ENCODE measurements around the gene KIR2DL1. TPM values are rescaled to one million over a fixed set of nuclear protein-coding genes. Genes with fewer than 3 reads are reported as not detected.

The KIR2DL1 gene
- total RNA-seq = not detected in 2 replicates

GRCh38 chr19:54769646-54770045 lies at the start of gene KIR2DL1:
Gene KIR2DL1 (plus strand): TSS chr19:54769793. CDS start chr19:54769851, 58 bp downstream.

GRCh38 chr19:54724142-54724541 lies 45.5 kb upstream of the KIR2DL1 start, which contains the start of gene KIR3DL3:
Gene KIR3DL3 (plus strand): TSS chr19:54724442. CDS start chr19:54724497, 55 bp downstream.

GRCh38 chr19:54738306-54738705 lies 31.3 kb upstream of the KIR2DL1 start, which contains the start of gene KIR2DL3:
Gene KIR2DL3 (plus strand): TSS chr19:54738513. CDS start chr19:54738546, 33 bp downstream.

GRCh38 chr19:54803410-54803809 lies 33.8 kb downstream of the KIR2DL1 start, which contains the start of gene KIR2DL4:
Gene KIR2DL4 (plus strand): TSS chr19:54803610. CDS start chr19:54803652, 42 bp downstream.

GRCh38 chr19:54816251-54816650 lies 46.7 kb downstream of the KIR2DL1 start, which contains the start of gene KIR3DL1:
Gene KIR3DL1 (plus strand): TSS chr19:54816468.

GRCh38 chr19:54832496-54832895 lies 62.9 kb downstream of the KIR2DL1 start, which contains the start of gene KIR2DS4:
Gene KIR2DS4 (plus strand): TSS chr19:54832676.

Other genes with a start within 250 kb of the KIR2DL1 start
- gene LILRA2, start 196.0 kb upstream of the KIR2DL1 start, total RNA-seq = not detected in 2 replicates
- gene LILRA1, start 176.2 kb upstream of the KIR2DL1 start, total RNA-seq = not detected in 2 replicates
- not detected in 2 replicates for gene LILRB1, start 139.3 kb upstream of the KIR2DL1 start, total RNA-seq
- gene LILRB4, start 106.8 kb upstream of the KIR2DL1 start, total RNA-seq = not detected in 2 replicates
- gene KIR3DL3, start 45.4 kb upstream of the KIR2DL1 start, total RNA-seq = not detected in 2 replicates
- gene KIR2DL3, start 31.3 kb upstream of the KIR2DL1 start, total RNA-seq = not detected in 2 replicates
- not detected in 2 replicates for gene KIR2DL4, start 33.8 kb downstream of the KIR2DL1 start, total RNA-seq
- not detected in 2 replicates for gene KIR3DL1, start 46.7 kb downstream of the KIR2DL1 start, total RNA-seq
- gene KIR2DS4, start 62.9 kb downstream of the KIR2DL1 start, total RNA-seq = not detected in 2 replicates
- gene KIR3DL2, start 80.7 kb downstream of the KIR2DL1 start, total RNA-seq = not detected in 2 replicates
- not detected in 2 replicates for gene FCAR, start 104.4 kb downstream of the KIR2DL1 start, total RNA-seq
- gene NCR1, start 136.4 kb downstream of the KIR2DL1 start, total RNA-seq = not detected in 2 replicates
- not detected in 2 replicates for gene NLRP7, start 177.7 kb downstream of the KIR2DL1 start, total RNA-seq
- 0.13 TPM in 1 of 2 replicates, not detected in the other for gene NLRP2, start 196.6 kb downstream of the KIR2DL1 start, total RNA-seq

Data from aortic smooth muscle cell (primary cell).